Stimulated activated CD4-positive, alpha-beta T cell treated with anti-CD3 and anti-CD28 coated beads, Interleukin-1b, Interleukin-23, amount 100 ng/mL, for 1 hour (primary cell): Measurements from ENCODE around the gene TMEM82.

Experiments used
- DNase-seq, 2 donors: peaks; one replicate each; pipeline ENCODE4 v3.0.0-alpha.2; 2020; ENCODE audit warnings: low read depth in 2 of 2

The TMEM82 gene

DNA sequence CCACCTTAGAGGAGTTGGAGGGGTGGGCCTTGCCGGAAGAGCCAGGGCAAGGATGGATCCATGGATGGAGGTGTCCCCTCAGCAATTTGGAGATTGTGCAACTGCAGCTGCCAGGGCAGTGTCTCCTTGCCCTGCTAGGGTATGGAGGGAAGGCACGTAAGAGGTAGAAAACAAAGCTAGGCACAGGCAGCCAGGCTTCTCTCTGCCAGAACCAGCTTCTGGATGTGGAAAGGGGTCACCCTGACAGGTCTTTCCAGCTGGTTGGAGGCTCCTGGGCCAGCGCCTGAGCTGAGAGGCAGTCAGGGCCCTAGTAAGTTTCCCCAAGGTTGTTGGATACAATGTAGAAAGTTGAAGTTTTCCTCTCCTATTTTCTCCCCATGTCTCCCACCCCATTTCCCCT, 21.4 kb upstream of the TMEM82 start:
- DNase-seq = no peak

DNA sequence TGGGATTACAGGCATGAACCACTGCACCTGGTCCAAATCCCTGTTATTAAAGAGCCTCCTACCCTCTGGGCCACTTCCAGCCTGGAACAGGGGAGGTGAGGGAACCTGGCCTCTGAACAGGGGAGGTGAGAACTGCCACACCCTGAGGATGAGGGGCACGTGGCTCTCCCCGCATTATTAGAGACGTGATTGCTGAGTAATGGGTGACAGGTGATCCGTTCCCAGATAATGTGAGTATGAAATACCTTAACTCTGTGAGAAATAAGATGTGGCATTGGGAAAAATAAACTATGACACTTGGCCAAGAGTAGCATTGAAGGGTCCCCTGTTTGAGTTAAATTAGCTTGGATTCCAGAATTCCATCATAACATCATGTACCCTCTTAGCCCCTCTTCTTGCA, 19.9 kb upstream of the TMEM82 start:
- DNase-seq = no peak

DNA sequence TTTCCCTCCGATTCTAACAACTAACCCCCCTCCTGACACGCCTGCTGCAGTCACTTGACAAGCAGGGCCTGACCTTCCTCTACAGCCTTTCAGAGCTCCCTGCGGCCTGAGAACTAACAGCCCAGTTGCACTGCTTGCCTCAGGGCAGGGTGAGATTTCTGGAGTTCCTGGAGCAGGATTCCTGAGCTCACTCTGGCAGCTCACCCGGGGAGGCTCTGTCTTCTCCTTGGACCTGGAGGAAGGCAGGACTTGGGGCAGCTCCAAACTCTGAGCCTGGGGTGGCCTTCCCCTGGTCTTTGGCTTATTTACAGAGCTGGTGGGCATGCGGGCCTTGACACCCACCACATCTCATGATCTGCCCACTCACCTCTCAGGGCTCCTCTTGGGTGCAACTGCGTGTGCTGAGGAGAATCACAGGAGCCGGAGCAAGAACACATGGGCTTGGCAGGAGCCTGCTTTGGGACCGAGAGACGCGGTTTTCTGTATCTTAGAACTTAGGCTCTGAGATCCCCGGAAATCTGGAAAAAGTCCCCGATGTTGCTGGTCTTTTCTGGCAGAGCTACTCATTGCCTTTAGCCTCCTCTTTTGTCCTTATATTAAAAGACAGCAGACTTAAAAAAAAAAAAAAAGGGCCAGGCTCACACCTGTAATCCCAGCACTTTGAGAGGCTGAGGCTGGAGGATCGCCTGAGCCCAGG, 19.3 kb upstream of the TMEM82 start:
- no peak for DNase-seq

DNA sequence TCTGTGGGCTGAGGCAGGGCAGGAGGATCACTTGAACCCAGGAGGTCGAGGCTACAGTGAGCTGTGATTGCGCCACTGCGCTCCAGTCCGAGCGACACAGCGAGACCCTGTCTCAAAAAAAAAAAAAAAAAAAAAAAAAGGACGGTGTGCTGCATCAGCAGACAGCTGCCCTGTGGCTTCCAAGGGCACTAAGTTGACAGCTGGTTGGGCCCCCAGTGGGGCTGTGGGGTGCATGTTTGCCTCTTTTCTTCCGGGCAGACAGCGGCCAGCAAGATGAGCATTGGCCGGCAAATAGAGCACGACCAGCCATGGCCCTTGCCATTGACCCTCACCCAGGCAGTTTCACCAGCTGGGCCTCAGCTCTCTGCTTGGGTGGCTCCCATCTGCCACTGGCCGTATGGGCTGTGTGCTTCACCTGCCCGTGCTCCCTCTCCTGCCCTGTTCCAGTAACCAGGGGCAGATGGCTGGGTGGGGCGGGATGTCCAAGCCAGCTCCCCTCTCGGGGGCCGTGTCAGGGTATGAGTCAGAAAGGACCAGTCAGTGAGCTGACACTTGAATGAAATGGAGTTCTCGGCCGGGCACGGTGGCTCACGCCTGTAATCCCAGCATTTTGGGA, 18.6 kb upstream of the TMEM82 start:
- DNase-seq = no peak

DNA sequence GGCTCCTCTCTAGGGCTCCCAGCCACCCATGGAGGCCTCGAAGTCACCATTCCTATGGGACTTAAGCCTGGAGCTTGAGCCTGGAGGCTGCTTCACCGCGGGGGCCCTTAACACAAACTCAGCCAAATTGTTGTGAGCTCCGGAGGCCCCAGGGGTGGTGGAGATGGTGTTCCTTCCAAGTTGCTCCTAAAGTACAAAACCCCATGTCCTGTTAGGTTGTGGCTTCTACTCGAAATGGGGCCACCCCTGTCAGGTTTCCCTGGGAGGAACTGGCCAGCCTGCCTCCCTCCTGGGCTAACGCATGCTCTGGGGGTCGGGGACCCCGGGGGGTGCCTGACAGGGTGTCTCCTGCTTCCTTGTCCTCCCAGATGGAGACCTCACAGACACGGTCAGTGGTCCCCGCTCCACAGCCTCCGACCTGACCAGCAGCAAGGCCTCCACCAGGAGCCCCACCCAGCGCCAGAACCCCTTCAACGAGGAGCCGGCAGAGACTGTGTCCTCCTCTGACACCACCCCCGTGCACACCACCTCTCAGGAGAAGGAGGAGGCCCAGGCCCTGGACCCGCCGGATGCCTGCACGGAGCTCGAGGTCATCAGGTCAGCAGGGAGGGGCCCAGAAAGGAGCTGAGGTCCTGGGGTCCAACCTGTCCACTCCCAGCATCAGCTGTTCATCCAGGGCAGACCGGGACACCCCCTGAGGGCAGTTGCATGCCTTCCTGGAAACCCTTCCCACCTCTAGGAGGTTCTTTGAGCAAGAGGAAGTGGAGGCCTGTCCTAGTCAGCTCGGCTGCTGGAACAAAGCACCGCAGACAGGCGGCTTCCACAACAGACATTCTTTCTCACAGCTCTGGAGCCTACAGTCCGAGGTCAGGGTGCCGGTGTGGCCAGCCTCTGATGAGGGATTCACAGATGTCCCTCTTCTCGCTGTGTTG, 17.1 kb upstream of the TMEM82 start:
- DNase-seq = no peak

DNA sequence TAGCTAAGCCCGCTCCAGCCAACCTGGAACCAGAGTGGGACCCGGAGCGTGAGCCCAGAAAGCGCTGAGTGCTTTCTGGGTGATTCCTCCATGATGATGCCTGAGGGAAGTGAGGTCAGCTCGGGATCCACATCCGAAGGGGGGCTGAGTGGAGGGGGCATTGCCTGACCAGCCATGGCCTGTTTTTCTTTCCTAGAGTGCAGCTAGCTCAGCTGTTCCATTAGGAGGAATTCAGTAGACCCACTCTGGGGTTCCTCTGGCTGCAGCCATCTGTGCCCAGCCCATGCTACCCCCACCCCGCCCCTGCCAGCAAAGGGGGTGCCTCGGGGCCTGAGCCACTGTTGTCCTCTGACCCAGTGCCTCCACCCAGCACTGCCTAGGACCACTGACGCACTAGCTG, 15.8 kb upstream of the TMEM82 start:
- no peak for DNase-seq

DNA sequence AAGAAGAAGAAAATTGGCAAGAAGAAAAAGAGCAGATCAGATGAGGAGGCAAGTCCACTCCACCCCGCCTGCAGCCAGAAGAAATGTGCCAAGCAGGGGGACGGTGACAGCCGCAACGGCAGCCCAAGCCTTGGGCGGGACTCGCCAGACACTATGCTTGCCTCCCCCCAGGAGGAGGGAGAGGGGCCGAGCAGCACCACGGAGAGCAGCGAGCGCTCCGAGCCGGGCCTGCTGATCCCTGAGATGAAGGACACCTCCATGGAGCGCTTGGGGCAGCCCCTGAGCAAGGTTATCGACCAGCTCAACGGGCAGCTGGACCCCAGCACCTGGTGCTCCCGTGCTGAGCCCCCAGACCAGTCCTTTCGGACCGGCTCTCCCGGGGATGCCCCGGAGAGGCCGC, 15.3 kb upstream of the TMEM82 start:
- DNase-seq = no peak

DNA sequence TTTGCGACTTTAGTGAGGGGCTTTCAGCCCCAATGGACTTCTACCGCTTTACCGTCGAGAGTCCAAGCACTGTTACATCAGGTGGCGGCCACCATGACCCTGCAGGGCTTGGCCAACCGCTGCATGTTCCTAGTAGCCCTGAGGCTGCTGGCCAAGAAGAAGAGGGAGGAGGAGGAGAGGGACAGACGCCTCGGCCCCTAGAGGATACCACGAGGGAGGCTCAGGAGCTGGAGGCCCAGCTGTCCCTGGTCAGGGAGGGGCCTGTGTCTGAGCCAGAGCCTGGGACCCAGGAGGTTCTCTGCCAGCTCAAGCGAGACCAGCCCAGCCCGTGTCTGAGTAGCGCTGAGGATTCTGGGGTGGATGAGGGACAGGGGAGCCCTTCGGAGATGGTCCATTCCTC, 14.9 kb upstream of the TMEM82 start:
- no peak for DNase-seq

DNA sequence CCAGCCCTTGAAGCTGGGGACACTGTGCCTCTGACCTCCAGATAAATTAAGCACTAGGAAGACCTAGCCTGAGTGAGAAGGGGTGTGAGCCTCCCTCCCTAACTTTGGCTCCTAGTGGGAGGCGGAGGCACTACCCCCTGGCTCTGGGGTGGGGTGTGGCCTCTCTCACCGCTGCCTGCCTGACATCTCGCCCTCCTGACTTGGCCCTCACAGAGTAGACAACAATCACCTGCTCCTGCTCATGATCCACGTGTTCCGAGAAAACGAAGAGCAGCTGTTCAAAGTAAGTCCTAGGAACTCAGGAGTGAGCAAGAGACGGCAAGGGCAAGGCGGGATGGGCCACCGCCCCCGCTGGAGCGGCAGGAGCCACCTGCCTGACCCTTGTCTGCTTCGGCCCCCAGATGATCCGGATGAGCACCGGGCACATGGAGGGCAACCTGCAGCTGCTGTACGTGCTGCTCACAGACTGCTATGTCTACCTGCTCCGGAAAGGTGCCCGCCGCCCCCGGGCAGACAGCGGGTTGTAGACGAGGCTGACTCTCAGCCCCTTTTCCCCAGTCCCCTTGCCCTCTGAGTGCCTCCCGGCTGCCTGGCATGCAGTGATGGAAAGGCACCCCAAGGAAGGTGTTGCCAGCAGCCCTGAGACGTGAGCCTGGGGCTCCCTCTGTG, 14.3 kb upstream of the TMEM82 start:
- no peak for DNase-seq

DNA sequence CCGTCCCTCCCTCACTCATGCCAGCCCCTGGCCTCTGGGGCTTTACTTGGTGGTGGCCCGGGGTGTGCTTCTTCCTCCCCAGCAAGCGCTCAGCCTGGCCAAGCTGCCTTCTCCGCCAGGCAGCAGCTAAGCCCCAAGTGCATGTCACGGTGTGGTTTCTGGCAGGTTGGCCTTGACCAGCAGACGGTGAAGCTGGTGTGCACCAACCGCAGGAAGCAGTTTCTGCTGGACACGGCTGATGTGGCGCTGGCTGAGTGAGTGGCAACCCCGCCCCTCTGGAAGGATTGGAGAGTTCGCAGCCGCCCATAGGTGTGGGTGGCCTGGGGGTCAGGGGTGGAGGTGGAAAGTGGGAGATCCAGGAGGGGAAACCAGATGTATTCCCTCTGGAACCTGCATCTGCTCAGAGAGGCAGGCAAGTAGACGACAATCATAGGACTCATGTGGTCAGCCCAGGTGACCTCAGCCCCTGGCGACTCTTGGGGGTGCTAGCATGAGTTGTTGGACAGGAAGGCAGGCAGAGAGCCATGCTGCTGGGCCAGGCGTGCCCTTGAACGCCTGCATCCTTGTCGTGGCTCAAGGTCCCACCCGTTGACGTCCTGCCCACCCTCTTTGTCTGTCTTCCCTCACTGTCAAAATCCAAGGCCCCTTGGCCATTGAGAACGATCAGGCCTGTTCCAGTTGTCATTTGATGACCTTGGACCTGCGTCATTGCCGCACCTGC, 13.2 kb upstream of the TMEM82 start:
- DNase-seq = no peak

DNA sequence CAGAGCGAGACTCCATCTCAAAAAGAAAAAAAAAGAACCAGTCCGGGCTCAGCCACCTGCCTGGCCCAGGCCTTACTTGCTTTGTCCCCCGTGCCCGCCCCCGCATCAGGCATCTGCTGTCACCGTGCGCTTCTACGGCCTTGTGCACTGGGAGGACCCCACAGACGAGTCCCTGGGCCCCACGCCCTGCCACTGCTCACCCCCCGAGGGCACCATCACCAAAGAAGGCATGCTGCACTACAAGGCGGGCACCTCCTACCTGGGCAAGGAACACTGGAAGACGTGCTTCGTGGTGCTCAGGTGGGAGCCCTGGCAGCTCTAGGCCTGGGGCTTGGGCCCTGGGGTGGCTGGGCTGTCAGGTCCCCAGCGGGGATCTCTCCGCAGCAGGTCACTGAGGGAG, 11.9 kb upstream of the TMEM82 start:
- DNase-seq = no peak

DNA sequence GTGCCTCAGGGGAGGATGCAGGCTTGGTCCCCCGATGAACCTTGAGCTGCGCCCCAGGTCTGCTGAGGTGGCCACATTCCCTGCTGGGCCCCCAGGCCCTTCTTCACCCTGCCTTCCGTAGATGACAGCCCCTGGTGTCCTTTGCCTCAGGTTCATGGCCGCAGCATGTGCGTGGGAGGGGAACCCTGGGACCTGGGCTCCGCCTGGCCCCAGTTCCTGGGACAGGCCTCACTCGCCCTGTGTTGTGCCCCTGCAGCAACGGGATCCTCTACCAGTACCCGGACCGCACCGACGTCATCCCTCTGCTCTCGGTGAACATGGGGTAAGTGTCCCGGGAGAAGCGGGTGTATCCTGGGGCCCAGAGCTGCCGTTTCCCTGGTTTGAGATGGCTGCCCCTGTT, 11.4 kb upstream of the TMEM82 start:
- no peak for DNase-seq

DNA sequence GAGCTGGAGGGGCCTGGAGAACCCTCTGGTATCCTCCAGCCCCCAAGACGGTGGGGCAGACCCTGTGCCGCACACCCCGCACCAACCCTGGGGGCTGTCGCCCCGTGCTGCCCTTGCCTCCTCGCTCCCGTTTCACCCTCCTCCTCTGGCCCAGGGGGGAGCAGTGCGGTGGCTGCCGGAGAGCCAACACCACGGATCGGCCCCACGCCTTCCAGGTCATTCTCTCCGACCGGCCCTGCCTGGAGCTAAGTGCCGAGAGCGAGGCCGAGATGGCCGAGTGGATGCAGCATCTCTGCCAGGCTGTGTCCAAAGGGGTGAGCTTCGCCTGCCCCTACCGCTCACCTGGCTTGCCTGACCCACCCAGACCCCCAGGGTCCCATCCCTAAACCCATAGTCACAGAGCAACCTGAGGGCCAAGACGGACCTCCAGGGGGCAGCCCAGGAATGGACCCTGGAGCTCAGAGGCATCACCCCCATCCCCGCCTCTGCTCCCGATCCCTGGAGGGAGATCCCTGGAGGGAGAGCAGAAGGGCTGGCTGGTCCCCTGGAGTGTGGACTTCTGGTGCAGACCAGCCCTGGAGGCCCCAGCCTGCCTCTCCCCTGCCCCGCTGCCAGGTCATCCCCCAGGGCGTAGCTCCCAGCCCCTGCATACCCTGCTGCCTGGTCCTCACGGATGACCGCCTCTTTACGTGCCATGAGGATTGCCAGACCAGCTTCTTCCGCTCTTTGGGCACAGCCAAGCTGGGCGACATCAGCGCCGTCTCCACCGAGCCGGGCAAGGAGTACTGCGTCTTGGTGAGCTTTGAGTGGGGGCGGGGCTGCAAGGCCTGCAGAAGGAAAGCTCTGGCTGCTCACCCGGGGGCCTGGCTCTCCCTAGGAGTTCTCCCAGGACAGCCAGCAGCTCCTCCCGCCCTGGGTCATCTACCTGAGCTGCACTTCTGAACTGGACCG, 10.3 kb upstream of the TMEM82 start:
- no peak for DNase-seq

DNA sequence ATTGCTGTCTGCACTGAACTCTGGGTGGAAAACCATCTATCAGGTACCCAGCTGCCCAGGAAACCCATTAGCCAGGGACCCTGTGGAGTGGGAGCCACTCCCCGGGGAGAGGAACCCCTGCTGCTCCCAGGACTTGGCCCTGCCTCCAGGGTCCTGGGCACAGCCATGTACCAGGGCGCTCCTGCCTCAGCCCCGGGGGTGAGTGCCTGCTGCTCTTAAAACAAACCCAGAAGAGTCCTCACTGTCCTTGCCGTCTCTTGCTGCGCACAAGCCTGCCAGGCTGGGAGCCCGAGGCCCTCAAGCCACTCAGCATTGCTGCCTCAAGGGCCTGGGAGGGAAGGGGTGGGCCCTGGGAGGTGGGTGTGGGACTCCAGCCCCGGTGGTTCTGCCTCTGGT, 9.6 kb upstream of the TMEM82 start:
- no peak for DNase-seq

DNA sequence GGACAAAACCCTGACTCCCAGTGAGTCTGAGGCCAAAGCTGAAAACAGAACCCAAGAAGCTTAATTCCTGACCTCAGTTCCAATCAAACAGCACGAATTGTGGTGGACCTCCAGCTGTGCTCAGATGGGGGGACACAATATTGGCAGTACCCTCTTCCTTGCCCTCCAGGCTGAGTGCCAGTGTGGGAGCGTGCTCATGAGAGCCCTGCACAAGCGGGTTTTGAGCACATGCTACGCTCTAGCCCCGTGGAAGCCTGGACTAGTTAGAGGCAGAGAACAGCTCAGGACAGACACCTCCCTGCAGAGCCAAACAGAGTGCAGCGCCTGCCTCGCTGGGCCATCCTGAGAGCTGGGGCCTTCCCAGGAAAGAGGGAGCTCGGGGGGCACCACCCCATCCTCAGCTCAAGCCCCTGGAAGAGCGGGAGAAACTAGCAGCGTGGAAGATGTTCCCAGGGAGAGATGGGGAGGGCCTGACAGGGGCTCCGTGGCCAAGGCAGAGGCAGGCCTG, 9.0 kb upstream of the TMEM82 start:
- no peak for DNase-seq

DNA sequence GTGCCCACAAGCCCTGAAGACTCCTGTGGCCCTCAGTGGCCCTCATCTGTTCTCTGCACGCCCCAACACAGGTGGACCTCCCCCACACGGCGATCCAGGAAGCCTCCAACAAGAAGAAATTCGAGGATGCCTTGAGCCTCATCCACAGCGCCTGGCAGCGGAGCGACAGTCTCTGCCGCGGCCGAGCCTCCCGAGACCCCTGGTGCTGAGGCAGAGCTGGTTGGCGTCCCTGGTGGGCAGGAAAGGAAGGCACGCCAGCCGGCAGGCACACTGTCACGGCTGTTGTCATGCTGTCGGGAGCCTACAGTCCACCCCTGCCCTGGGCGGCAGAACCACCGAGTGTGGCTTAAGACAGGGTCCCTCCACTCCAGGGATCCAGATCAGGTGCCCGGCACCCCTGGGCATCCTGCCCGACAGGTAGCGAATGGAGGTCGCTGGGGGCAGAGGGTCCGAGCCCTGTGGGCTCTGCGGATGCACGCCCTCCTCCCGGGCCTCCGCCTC, 8.5 kb upstream of the TMEM82 start:
- no peak for DNase-seq

DNA sequence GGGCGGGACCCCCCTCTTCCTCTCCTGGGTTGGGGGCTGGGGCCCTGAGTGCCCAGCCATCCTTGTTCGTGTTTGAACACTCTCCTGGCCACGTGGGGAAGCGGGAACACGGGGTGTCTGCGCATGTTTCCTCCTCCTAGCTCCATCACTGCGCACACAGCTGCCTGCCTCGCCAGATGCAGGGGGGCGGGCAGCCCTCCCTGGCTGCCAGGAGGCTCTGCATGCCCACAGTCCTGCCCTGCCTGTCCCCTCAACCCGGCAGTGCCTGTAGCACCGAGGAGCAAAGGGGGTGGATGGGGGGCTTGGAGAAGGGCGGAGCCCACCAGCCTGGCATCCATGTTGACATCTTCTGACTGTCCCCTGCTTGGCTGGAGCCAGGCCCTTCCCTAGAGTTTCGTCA, 8.0 kb upstream of the TMEM82 start:
- no peak for DNase-seq

DNA sequence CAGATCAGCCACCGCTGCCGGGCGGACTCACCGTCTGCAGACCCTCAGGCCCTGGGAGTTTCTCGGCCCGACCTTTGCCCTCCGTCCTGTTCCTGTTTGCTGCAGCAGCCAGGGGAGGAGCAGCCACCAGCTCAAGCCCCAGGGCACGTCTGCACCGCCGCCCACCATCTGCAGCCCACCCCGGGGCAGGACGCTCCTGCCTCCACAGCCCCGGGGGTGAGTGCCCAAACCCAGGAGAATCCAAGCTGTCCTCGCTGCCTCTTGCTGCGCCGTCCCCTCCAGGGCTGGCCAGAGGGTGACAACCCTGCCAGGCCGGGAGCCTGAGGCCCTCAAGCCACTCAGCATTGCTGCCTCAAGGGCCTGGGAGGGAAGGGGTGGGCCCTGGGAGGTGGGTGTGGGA, 7.4 kb upstream of the TMEM82 start:
- DNase-seq = no peak

DNA sequence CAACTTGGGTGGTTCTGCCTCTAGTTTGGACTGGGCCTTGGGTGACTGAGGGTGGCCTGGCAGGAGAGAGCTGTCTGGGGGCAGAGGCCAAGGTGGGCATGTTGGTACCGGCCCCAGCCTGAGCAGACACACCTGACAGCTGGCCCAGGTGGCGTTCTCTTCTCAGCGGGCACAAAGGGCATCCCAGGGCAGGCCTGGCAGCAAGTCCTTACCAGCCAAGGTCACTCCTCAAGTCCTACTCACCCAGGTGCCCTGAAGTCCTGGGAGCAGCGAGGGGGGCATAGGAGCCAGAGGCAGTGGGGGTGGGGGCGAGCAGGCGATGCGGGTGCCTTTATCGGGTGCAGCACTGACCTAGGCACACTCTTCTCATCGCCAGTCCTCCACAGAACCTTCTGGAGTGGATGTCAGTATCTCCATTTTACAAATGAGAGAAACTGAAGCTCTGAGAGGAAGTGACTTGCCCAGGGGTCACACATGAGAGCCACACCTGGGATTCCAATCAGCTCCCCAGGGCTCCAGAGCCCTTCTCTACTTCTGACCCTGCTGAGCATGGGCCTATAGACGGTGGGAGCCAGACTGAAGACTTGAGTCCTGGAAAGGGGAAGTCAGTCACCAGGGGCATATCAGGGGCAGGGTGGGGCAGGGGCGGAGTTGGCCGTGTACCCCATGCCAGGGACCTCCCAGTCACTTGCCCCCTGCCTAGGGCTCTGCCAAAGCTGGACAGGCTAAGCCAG, 6.8 kb upstream of the TMEM82 start:
- DNase-seq = no peak
